Coronary artery (tissue), 2 donors: ENCODE measurements around the gene ALDH3B2.

Source experiments
- DNase-seq: peaks from one replicate; pipeline ENCODE4 v3.0.0-alpha.2; 2017; ENCODE audit warnings: low spot score
- H3K27ac ChIP-seq, 2 donors: fragments of 200-600 bp; sonication (generic); one replicate each; pipeline ENCODE4 v1.5.1; 2016 to 2019
- H3K4me3 ChIP-seq: fragments of 200-600 bp; sonication (generic); 2 replicates; pipeline ENCODE4 v1.5.1; 2016; ENCODE audit warnings: mild to moderate bottlenecking, moderate library complexity
- TF ChIP-seq, protein P1 (sequence below): fragments of 200-600 bp; sonication (generic); IDR thresholded peaks from one replicate; pipeline ENCODE4 v1.5.1; 2019; ENCODE audit warnings: antibody characterized with exemption

Gene ALDH3B2

DNA sequence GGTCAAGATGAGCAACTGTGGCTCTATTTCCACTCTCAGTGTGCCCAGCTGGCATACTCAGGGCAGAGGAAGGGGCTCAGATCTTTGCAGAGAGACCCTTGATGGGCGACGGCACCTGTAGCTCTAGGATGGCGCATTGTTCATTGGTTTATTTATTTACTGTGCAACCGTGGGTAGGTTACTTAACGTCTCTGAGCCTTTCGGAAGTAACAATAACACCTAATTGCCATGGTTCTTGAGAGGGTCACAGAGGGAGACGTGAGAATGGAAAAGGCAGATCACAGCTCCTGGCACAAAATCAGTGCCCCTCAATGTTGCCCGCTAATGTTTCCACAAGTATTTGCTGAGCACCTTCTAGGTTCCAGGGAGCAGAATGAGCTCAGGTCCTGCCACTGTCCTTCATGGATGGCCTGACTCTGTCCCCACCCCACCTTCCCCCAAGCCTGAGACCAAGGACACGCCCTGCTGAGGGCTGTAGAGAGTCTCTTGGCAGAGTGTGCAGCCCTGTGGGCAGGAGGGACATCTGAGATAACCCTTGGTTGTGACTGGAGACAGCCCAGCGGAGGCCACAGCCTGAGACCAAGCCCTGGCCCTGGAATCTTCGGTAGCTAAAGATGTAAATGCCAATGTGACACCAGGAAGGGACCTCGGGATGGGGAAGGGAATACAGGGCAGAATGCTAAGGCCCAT, 780 bp upstream of the ALDH3B2 start:
- DNase-seq, result no peak
- H3K4me3 ChIP-seq, result no peak overlapping the region
- H3K27ac ChIP-seq, result no peak overlapping the region
- TF ChIP-seq, protein P1, sequence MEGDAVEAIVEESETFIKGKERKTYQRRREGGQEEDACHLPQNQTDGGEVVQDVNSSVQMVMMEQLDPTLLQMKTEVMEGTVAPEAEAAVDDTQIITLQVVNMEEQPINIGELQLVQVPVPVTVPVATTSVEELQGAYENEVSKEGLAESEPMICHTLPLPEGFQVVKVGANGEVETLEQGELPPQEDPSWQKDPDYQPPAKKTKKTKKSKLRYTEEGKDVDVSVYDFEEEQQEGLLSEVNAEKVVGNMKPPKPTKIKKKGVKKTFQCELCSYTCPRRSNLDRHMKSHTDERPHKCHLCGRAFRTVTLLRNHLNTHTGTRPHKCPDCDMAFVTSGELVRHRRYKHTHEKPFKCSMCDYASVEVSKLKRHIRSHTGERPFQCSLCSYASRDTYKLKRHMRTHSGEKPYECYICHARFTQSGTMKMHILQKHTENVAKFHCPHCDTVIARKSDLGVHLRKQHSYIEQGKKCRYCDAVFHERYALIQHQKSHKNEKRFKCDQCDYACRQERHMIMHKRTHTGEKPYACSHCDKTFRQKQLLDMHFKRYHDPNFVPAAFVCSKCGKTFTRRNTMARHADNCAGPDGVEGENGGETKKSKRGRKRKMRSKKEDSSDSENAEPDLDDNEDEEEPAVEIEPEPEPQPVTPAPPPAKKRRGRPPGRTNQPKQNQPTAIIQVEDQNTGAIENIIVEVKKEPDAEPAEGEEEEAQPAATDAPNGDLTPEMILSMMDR, result no peak

DNA sequence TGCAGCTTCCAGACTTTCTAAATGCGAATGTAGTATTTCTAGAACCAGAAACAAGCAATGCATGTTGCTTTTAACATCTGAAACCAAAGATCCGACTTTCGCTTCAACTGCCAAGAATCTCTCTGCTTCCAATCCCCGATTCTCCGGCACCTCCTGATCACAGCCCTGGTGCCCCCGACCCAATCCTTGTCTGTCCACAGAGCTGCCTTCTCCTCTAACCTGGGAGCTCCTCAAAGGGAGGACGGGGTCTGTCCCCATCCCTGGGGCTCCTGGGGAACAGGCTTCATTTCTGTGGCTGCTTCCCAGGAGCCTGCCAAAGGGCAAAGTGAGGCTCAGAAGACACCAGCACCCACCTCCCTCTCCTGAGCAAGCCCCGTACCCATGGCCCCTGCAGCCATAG, 521 bp downstream of the ALDH3B2 start:
- TF ChIP-seq, protein P1, result no peak
- Histone ChIP-seq H3K4me3 (no peak overlapping the region), H3K27ac (no peak overlapping the region)
- no peak for DNase-seq

- H3K27ac ChIP-seq, result no peak overlapping the region
- DNase-seq, result no peak
- TF ChIP-seq, protein P1, result no peak
- H3K4me3 ChIP-seq, result no peak overlapping the region
These were observed 1.1 kb downstream of the ALDH3B2 start for GRCh38 chr11:67673358-67673757.

GRCh38 chr11:67671211-67671520, 3.3 kb downstream of the ALDH3B2 start:
- no peak for DNase-seq
- no peak overlapping the region for H3K4me3 ChIP-seq
- TF ChIP-seq, protein P1, result no peak
- H3K27ac ChIP-seq, result no peak overlapping the region

- Histone ChIP-seq H3K27ac (no peak overlapping the region), H3K4me3 (no peak overlapping the region)
- DNase-seq, result no peak
- TF ChIP-seq, protein P1, result no peak
These were observed 3.9 kb downstream of the ALDH3B2 start for GRCh38 chr11:67670316-67671210.

- Histone ChIP-seq H3K4me3 (no peak overlapping the region), H3K27ac (no peak overlapping the region)
- TF ChIP-seq, protein P1, result no peak
- no peak for DNase-seq
These were observed 6.3 kb downstream of the ALDH3B2 start for GRCh38 chr11:67668192-67668551.
